ENCODE results near the gene SUCLG2. TPM values are rescaled to one million over a fixed set of nuclear protein-coding genes. Genes with fewer than 3 reads are reported as not detected.

Gene SUCLG2
- total RNA-seq, 1 experiment from 2014 or later, result 38.5 TPM

DNA sequence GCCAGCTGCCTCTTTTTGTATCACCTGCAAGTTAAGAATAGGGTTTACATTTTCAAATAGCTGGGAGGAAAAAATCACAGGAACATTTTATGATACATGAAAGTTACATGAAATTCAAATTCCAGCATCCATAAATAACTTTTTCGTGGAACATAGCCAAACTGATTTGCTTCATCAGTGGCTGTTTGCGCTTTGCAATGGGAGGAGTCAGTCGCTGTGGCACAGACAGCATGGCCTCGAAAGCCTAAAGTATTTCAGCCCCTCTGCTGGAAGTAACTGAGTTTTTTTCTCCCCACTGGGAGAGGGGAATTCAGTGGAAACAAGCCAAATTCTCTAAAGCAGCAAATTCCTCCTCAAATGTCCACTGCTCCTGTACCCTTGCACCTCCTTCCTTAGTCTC is 271.9 kb downstream of the SUCLG2 start:
- Histone ChIP-seq H3K4me2 (ENCODE audit: insufficient read depth, insufficient read length, low read length) (no peak overlapping the region), H3K79me2 (ENCODE audit: insufficient read depth, low read length) (no peaks in the 10 kb centered on the region), H4K91ac (ENCODE audit: insufficient read length, low read depth, low read length) (no peak overlapping the region), H4K8ac (replicated peaks; ENCODE audit: insufficient read length, low read depth, low read length) (no peak overlapping the region), H3K27ac (ENCODE audit: insufficient read length, low read depth, low read length) (no peak overlapping the region), H2AFZ (ENCODE audit: low read length) (no peak overlapping the region), H3K9me3 (ENCODE audit: control insufficient read depth, low read depth, low read length) (no peaks in the 10 kb centered on the region), H3K18ac (ENCODE audit: insufficient read length, low read depth, low read length) (no peak overlapping the region), H3K4me1 (ENCODE audit: insufficient read depth, low read length) (no peaks in the 10 kb centered on the region), H3K14ac (ENCODE audit: insufficient read depth, low read length) (no peak overlapping the region), H3K79me1 (ENCODE audit: insufficient read depth, low read depth, low read length, poor library complexity, severe bottlenecking) (no peaks in the 10 kb centered on the region), H2AK5ac (ENCODE audit: insufficient read length, low read length) (no peak overlapping the region), H2BK120ac (ENCODE audit: low read depth, low read length, poor library complexity, severe bottlenecking) (no peak overlapping the region), H2BK15ac (ENCODE audit: low read depth, low read length) (no peak overlapping the region), H3T11ph (ENCODE audit: low read length) (no peak overlapping the region), H3K56ac (ENCODE audit: insufficient read length, low read depth, low read length) (no peak overlapping the region), H3K9ac (ENCODE audit: extremely low read depth, insufficient read length, low read length) (no peak overlapping the region), H3K23ac (ENCODE audit: insufficient read length, low read depth, low read length) (no peak overlapping the region), H4K20me1 (ENCODE audit: control insufficient read depth, insufficient read depth, insufficient read length) (no peaks in the 10 kb centered on the region), H2BK12ac (ENCODE audit: insufficient read length, low read depth, low read length) (no peak overlapping the region), H3K4ac (ENCODE audit: low read depth, low read length) (no peak overlapping the region), H3K27me3 (ENCODE audit: insufficient read depth, low read length) (no peaks in the 10 kb centered on the region), H4K5ac (ENCODE audit: insufficient read length, low read depth, low read length) (no peak overlapping the region), H3K23me2 (ENCODE audit: insufficient read length, low read depth, low read length, poor library complexity, severe bottlenecking) (no peaks in the 10 kb centered on the region), H2BK5ac (ENCODE audit: insufficient read length, low read length) (no peak overlapping the region), H2BK20ac (ENCODE audit: low read depth, low read length, poor library complexity, severe bottlenecking) (no peak overlapping the region)
- WGBS (ENCODE audit: extremely low coverage, insufficient read length, low lambda C conversion rate), result no CpG with 5 or more reads among the region's 4 CpGs
- no peak overlapping the region for H3K27ac Mint-ChIP-seq
- TF ChIP-seq, protein P1, sequence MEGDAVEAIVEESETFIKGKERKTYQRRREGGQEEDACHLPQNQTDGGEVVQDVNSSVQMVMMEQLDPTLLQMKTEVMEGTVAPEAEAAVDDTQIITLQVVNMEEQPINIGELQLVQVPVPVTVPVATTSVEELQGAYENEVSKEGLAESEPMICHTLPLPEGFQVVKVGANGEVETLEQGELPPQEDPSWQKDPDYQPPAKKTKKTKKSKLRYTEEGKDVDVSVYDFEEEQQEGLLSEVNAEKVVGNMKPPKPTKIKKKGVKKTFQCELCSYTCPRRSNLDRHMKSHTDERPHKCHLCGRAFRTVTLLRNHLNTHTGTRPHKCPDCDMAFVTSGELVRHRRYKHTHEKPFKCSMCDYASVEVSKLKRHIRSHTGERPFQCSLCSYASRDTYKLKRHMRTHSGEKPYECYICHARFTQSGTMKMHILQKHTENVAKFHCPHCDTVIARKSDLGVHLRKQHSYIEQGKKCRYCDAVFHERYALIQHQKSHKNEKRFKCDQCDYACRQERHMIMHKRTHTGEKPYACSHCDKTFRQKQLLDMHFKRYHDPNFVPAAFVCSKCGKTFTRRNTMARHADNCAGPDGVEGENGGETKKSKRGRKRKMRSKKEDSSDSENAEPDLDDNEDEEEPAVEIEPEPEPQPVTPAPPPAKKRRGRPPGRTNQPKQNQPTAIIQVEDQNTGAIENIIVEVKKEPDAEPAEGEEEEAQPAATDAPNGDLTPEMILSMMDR (conservative IDR thresholded peaks at IDR 0.05), result no peak
- peaks cover 12 to 18% of the 10 kb centered on the region in 2 experiments; a peak in 3 of 4 replicates for H3K4me1 Mint-ChIP-seq
- no peak for DNase-seq
- H3K9me3 Mint-ChIP-seq, result no peaks in the 10 kb centered on the region
- no peak overlapping the region for H3K4me3 Mint-ChIP-seq
- peaks cover 2 to 6% (median 6%) of the 10 kb centered on the region in 3 experiments; a peak in 5 of 7 replicates for H3K36me3 Mint-ChIP-seq (ENCODE audit: insufficient read depth in 1 of 3, low read depth in 3 of 3)
- H3K27me3 Mint-ChIP-seq (ENCODE audit: low read depth), result no peaks in the 10 kb centered on the region

Measured in H9 (cell line).